D721Med (cell line): ENCODE results near the gene TESPA1.

Source experiments
- DNase-seq: peaks from one replicate; pipeline ENCODE4 v3.0.0; 2011; ENCODE audit warnings: low spot score; ENCODE audit not compliant: insufficient read length
- FAIRE-seq: peaks from 2 replicates; lab custom pipeline; 2011; peaks lifted over from hg19 to GRCh38; lab: Jason Lieb, UNC
- CTCF ChIP-seq: IDR thresholded peaks from 2 replicates; pipeline ENCODE4 v1.5.1; 2012; ENCODE audit warnings: mild to moderate bottlenecking, control low read depth; ENCODE audit not compliant: insufficient read depth; ENCODE audit errors: missing control alignments

Gene TESPA1

GRCh38 chr12:55008944-55009585 is 24.5 kb upstream of the TESPA1 start:
- FAIRE-seq, result no peak
- DNase-seq, result no peak
- no peak for TF ChIP-seq CTCF

GRCh38 chr12:55002355-55002754 is 17.8 kb upstream of the TESPA1 start:
- FAIRE-seq (no peak), DNase-seq (no peak)
- TF ChIP-seq CTCF, result no peak

GRCh38 chr12:55001198-55001868 is 16.8 kb upstream of the TESPA1 start:
- TF ChIP-seq CTCF, result no peak
- FAIRE-seq (no peak), DNase-seq (no peak)

GRCh38 chr12:54998958-54999510 is 14.5 kb upstream of the TESPA1 start:
- DNase-seq (no peak), FAIRE-seq (no peak)
- no peak for TF ChIP-seq CTCF

GRCh38 chr12:54997929-54998522 is 13.5 kb upstream of the TESPA1 start:
- no peak for FAIRE-seq
- no peak for DNase-seq
- TF ChIP-seq CTCF, result no peak

- DNase-seq (no peak), FAIRE-seq (no peak)
- no peak for TF ChIP-seq CTCF
These were observed 11.6 kb upstream of the TESPA1 start for GRCh38 chr12:54996205-54996604.
